HG03354 (cell line): ENCODE data around the gene ZNF554.
A peak's percentile ranks its signal among the peaks of the same experiment; 100 is the strongest.

Experiments used
- ATAC-seq: cut with Tn5 transposase; IDR thresholded peaks from one replicate; pipeline ENCODE4 v1.9.1; 2021; ENCODE audit warnings: mild to moderate bottlenecking; ENCODE audit not compliant: unreplicated experiment, poor library complexity, severe bottlenecking

ZNF554 gene

GRCh38 chr19:2820112-2820702 is 539 bp downstream of the ZNF554 start:
- no peak for ATAC-seq

DNA sequence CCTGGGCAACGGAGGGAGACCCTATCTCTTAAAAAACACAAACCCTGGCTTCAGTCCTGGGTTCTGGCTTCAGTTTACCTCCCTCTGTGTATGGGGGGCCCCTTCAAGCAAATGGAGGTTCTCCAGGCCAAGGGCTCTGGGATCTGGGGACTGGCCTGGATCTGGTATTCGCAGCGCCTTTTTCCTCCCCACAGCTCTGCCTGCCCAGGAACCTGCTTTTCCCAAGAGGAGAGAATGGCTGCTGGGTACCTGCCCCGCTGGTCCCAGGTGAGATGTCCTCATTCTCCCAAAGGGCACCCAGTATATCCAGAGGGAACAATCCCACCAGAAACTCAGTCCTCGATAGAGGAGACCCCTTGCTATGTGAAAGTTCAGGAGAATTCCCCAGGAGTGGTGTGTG is 3.2 kb downstream of the ZNF554 start:
- ATAC-seq: no peak

- ATAC-seq: no peak
Measured at GRCh38 chr19:2823646-2824045, 4.0 kb downstream of the ZNF554 start.

DNA sequence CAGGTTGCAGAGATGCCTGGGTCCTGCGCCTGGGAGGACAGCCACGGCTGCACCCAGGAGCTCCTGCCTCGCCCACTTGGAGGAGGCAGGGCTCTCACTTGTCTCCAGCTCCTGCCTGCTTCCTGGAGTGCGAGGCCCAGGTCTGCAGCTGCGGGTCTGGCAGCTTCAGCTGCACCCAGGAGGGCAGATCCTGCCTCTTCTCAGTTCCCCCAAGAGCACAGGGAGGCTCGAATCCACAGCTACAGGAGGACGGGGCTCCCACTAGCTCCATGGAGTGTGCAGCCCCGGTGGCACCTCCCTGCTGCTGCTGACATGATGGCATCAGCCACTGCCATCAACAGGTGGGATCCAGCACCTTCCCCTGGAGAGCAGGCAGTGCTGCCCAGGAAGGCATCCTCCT is 4.5 kb downstream of the ZNF554 start:
- no peak for ATAC-seq

- no peak for ATAC-seq
Measured at GRCh38 chr19:2827022-2827421, 7.4 kb downstream of the ZNF554 start.

DNA sequence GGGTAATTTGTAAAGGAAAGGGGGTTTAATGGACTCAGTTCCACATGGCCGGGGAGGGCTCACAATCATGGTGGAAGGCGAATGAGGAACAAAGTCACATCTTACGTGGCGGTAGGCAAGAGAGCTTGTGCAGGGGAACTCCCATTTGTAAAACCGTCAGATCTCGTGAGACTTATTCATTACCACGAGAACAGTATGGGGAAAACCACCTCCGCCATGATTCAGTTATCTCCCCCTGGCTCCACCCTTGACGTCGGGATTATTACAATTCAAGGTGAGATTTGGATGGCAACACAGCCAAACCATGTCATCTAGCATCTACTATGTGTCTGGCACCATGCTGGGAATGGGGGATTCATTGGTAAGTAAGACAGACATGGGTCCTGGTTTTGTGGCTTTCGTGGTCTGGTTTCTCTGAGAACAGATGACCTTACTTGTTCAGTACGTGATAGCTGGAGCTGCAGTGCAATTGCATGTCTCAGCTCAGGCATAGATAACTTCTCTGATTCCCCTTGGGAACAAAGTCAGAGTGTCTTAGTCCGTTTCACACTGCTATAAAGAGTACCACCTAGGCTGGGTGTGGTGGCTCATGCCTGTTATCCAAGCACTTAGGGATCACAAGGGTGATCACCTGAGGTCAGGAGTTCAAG is 8.3 kb downstream of the ZNF554 start:
- ATAC-seq: no peak

DNA sequence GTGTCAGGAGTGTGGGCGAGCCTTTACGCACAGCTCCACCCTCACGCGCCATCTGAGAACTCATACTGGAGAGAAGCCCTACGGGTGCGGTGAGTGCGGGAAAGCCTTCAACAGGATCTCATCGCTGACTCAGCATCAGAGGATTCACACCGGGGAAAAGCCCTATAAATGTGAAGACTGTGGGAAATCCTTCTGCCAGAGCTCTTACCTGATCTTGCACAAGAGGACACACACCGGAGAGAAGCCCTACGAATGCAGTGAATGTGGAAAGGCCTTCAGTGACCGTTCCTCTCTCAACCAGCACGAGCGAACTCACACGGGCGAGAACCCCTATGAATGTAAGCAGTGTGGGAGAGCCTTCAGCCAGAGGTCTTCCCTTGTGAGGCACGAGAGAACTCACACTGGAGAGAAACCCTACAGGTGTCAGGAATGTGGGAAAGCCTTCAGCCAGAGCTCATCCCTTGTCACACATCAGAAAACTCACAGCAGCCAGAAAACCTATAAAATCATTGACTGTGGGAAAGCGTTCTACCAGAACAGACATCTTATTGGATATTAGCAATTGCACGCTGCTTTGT is 14.7 kb downstream of the ZNF554 start:
- no peak for ATAC-seq

- ATAC-seq: no peak
Measured at GRCh38 chr19:2837430-2837829, 17.8 kb downstream of the ZNF554 start.

- peak; percentile 92 for ATAC-seq
Measured at GRCh38 chr19:2840794-2841791, 21.4 kb downstream of the ZNF554 start, which contains the start of gene ZNF555. Gene ZNF555 (plus strand): TSS chr19:2841475. CDS start chr19:2841573, 98 bp downstream.

GRCh38 chr19:2841855-2842574 is 22.3 kb downstream of the ZNF554 start:
- ATAC-seq: no peak

DNA sequence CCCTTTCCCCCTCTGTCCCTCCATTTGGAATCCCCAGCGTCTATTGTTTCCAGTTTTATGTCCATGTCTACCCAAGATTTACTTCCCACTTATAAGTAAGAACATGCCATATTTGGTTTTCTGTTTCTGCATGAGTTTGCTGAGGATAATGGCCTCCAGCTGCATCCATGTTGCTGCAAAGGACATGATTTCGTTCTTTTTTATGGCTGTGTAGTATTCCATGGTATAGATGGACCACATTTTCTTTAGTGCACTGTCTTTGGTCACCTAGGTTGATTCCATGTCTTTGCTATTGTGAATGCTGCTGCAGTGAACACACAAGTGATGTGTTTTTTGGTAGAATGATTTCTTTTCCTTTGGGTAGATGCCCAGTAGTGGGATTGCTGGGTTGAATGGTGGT is 25.4 kb downstream of the ZNF554 start:
- ATAC-seq: no peak

GRCh38 chr19:2846180-2846894 is 26.7 kb downstream of the ZNF554 start:
- no peak for ATAC-seq

DNA sequence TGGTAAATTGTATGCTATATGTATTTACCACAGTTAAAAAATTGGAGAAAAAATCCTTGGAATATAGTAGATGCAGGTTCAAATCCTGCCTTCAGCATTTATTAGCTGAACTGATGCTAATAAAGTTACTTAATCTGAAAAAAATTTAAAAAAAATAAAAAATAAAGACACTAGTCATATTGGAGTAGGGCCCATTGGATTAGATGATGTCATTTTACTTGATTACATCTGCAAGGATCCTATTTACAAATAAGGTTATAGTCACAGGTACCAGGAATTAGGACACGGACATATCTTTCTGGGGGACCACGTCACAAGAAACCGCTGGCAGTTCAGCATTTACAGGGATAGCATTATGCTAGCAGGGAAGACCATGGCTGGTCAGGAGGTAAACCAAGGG is 27.8 kb downstream of the ZNF554 start:
- ATAC-seq: no peak

DNA sequence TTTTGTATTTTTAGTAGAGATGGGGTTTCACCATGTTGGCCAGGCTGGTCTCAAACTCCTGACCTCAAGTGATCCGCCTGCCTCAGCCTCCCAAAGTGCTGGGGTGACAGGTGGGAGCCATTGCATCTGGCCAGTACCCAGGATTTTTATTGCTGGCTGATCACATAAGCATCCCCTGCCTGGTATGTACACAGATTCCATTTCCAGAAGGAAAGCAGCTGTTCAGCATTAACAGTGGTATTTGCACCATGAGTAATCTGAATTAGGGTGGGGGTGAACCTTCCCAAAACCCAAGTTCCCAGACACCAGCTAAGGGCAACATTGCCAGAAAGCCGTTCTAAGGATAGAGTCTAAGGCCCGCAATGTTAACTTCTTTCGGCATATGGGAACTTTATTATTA is 28.9 kb downstream of the ZNF554 start:
- no peak for ATAC-seq

DNA sequence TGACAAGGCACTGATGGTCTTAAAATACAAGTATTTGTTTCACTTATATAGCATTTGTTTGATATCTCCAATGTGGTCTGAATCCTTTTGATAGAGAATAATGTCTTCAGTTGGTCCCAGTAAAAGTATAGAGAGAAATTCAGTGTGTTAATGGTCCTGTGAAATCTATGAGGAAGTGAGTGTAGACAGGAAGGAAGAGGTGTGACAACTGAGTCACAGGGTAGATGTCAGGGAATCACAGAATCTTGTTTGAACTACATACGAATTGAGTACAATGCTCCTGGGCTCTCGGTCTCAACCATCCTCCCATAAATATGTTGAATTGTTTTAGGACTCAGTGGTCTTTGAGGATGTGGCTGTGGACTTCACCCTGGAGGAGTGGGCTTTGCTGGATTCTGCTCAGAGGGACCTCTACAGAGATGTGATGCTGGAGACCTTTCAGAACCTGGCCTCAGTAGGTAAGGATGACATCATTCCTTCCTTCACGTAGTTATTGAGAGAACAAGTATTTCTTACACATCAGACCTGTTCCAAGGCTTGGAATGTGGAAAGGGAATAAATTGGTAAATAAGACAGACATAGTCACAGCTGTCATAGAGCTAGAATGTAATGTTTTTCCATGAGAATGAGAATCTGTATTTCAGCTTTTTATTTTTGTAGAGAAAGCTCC is 30.7 kb downstream of the ZNF554 start:
- no peak for ATAC-seq

DNA sequence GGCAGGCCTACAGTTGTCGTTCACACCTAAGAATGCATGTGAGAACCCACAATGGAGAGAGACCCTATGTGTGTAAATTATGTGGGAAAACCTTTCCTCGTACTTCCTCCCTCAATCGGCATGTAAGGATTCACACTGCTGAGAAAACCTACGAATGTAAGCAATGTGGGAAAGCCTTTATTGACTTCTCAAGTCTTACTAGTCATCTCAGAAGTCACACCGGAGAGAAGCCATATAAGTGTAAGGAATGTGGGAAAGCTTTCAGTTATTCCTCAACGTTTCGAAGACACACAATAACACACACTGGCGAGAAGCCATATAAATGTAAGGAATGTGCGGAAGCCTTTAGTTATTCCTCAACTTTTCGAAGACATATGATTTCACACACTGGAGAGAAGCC is 32.9 kb downstream of the ZNF554 start:
- ATAC-seq: no peak

DNA sequence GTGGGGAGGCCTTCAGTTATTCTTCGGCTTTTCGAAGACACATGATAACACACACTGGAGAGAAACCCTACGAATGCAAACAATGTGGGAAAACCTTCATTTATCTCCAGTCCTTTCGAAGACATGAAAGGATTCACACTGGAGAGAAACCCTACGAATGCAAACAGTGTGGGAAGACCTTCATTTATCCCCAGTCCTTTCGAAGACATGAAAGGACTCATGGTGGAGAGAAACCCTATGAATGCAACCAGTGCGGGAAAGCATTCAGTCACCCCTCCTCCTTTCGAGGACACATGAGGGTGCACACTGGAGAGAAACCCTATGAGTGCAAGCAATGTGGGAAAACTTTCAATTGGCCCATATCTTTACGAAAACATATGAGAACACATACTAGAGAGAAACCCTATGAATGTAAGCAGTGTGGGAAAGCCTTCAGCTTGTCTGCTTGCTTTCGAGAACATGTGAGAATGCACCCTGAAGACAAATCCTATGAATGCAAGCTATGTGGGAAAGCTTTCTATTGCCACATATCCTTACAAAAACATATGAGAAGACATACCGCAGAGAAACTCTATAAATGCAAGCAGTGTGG is 33.4 kb downstream of the ZNF554 start:
- no peak for ATAC-seq

DNA sequence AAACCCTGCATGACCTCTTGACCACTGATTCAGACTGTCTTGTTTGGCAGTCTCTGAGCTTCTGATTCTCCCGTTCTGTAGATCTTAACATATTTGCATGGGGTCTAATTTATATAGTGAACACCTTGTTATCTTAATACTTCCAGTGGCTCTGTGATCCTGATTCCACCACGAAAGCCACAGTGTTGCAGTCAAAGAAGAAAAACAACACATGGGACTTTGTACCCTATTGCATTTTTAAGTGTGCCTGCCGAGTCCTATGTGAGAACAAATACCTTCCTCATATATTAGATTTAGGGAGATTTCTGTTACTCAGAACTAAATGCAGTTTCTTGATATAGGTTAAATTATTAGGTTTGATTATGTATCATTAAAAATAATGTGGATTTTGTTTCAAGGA is 35.2 kb downstream of the ZNF554 start:
- no peak for ATAC-seq
